Stimulated activated naive CD4-positive, alpha-beta T cell (primary cell): Measurements from ENCODE around the gene BCAR3.
"Not testable (repeated sequence)": the region's sequence is repeated elsewhere in the genome, so short reads cannot be mapped to it uniquely, and the experiment has no call there.

ENCODE experiments used
- DNase-seq, 6 experiments: peaks; one replicate each; lab custom pipeline; 2025; lab: John Stamatoyannopoulos, UW

Gene BCAR3

DNA sequence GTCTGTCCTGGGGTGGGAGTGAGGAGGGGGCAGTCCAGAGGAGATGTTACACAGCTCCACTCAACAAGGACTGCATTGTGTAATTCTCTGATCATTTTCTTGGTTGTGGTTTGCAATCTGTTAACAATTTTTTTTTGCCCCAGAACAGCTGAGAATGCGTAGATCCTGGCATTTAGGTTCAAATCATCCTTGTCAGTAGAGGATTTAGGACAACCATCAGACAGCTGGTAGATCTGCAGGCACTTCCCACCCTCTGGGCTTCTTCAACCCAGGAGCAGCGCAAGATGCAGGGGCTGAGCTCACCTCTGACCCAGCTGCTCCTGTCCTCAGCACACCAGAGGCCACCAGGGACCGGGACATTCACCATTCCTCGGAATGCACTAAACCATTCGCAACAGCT is 13.5 kb downstream of the BCAR3 start:
- no peak for DNase-seq

DNA sequence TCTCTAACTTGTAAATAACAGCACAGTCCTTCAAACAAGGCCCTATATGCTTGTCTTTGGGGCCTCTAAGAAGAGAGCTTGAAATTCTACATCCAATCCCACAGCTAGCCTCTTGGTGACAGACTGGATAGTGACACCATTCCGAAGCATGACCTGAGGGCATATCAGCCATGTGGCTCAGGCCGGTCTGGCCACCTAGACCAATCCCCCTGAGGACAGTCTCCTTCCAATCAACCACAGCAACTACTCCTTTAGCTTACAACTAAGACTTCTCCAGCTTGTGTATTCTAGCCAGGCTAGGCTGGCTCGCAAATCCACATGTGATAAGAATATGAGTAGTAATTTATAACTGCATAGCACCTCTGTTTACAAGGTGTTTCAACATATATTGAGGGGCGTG is 14.0 kb downstream of the BCAR3 start:
- DNase-seq: no peak

DNA sequence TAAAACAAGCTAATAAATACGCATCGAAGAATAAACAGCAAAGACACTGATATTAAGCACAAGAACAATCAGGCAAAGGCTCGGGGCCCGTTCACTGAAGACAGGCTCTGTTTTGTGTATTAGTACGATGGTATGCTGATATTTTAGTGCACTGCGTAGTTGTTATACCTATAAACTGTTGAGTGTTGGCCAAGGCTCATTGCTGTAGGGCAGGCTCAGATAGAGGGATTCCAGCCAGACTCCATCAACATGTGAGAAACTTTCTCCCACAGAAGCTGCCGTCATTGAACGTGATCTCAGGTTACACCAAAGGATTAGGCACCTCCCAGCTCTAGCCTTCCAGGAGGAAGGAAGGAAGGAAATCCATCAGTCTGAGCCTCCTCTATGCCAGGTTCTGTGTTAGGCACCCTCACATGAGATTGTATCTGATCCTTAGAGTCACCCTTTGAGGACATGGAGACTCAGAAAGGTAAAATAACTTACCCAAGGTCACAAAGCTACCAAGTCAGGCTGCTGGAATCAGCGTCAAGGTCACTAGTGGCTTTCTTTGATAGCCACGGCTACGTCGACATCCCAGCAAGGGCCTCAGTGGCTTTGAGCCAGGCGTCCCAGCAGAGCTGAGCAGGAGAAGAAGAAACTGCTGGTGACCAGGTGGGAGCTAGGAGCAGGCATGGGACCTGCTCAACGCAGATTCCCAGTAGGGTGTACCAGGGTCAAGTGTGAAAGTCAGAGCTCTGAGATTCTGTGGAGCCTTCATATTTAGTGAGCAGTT is 14.8 kb downstream of the BCAR3 start:
- DNase-seq: no peak

DNA sequence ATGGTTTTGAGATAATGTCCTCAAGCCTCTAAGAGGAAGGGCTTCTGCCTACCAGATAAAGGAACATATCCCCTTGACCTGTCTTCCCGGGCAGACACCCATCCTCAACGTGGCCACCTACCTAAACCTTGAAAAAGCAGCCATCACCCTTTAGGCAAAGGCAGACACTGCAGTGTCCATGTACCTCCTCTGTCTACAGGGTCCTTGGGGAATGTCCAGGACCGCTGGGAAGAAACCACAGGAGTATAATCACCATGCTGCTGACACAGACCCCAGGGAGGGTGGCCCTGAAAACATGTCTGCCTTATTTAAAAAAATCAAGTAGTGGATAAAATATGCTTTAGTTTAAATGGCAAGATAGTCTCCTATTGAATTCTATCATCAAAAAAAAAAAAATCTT is 16.6 kb downstream of the BCAR3 start:
- no peak for DNase-seq

DNA sequence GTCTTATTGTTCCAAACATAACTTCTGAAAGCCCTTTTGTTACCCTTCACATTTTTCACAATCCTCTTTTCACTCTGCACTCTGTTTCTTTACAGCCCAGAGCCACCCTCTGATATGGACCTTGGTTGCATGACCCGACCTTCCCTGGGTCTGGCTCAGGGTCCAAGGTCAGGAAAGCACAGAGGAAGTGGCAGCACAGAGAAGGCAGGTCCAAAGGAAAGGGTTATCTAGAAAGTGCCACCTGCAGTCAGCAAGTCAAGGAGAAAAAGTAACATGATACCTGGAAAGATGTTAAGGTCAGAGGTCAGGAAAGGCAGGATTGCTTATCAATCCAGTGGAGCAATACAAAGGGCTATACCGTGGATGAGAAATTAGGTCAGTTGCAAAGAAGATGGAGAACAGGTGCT is 18.4 kb downstream of the BCAR3 start:
- no peak for DNase-seq

DNA sequence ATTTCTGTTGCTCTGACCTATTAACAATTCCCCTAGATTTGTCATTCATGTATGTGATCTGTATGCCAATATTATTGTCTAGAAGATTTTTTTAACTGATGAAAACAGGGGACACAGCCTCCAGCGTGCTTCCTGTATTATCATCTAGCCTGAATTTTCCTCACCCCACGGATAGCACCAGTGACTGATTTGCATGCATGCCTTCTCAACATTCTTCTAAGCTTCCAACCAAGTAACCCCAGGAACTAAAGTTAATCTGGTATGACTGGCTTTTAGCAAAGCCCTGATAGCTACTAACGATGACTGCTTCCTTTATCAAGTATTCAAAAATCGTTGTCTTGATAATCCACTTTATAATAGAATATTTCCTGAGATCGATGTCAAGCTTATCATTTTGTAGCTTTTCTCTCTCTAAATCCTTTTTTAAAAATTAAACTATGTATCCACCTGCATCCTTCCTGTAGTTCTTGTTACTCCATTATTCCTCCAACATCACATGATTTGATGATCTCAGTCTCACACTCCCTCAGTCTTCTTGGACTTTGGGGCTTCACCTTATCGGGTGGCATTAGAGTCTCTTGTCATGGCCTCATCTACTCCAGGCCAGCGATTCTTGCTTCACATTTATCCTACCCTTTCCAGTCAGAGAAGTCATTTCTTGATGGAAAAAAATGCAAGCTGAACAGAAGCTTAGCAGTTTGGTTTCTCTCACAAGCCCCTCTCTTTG is 19.0 kb downstream of the BCAR3 start:
- DNase-seq: no peak

DNA sequence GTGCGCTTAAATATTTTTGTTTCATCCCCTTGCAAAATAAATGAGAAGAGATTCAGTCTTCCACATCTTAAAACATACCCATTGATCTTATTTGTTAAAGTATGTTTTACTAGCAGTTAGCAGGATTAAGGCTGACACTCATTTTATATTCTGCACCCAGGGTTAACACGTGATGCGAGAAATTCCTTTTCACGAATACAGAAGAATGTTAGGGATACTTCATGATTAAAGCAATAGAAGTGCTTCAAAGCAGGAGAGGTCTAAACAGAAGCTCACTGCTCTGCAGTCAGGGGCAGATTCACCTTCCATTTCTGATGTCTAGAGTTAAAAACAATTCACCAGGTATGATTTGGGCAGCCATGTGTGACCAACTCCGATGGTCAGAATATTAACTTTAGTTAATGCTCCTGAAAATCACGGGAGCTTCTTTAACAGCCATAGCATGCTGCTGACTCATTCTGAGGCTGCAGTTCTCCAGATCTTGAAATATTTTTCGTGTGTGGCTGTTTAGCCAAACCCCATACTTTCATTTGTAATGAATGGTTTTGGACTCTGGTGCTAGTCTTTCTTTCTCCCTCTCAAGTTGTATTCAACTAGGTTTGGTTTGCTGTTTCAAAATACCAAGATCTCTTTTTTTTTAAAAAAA is 19.7 kb downstream of the BCAR3 start:
- DNase-seq: no peak

DNA sequence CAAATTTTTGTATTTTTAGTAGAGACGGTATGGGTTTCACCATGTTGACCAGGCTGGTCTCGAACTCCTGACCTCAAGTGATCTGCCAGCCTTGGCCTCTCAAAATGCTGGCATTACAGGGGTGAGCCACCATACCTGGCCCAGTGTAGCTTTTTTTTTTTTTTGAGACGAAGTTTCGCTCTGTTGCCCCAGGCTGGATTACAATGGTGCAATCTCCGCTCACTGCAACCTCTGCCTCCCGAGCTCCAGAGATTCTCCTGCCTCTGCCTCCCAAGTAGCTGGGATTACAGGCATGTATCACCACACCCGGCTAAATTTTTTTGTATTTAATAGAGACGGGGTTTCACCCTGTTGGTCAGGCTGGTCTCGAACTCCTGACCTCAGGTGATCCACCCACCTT is 20.3 kb downstream of the BCAR3 start:
- not testable (repeated sequence) for DNase-seq

DNA sequence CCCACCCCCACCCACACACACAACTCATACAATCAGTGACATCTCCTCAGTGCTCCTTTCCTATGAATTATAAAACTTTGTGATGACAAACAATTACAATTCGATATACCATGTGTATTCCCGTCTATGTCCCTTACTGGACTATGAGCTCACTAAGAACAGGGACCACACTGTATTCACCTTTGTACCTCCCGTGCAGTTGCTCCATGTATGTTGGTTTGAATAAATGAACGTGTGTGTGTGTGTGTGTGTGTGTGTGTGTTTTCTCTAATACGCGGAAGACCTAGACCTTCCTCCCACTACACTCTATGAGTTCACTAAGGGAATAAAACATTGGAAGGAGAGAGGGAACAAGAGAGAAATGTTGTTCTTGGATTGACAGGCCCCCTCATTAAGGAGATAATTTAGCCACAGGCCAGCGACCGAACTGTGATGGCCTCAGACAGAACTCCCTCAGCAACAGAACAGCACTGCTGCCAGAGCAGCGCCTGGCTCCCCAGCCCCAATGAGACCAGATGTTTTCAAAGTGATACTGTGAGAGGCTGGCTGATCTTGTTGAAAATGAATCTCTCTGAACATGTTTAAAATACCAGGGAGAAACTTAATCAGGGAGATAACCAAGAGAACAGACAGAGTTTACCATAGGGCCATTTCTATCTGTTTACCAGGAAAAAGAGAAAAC is 21.7 kb downstream of the BCAR3 start:
- DNase-seq: no peak

DNA sequence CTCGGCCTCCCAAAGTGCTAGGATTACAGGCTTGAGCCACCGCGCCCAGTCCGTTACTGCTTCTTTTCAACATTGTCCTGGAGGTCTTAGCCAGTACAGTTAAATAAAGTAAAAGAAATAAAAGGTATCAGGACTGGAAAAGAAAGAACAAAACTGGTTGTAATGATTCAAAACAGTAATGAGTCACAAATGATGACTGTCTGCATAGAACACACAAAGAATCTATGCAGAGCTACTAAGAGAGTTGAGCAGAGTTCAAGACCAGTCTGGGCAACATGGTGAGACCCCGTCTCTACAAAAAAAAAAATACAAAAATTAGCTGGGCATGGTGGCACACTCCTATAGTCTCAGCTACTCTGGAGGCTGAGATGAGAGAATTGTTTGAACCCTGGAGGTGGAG is 23.4 kb downstream of the BCAR3 start:
- no peak for DNase-seq

DNA sequence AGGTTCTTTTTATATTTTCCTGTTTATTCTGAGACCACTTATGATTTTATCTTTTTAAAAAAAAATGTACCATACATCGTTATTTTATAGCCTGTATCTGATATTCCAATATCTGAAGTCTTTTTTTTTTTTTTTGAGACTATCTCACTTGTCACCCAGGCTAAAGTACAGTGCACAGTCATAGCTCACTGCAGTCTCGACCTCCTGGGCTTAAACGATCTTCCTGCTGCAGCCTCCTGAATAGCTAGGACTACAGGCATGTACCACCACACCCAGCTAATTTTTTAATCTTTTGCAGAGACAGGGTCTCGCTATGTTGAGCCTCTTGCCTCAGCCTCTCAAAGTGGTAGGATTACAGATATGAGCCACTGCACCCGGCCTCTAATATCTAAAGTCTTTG is 25.1 kb downstream of the BCAR3 start:
- DNase-seq: no peak

DNA sequence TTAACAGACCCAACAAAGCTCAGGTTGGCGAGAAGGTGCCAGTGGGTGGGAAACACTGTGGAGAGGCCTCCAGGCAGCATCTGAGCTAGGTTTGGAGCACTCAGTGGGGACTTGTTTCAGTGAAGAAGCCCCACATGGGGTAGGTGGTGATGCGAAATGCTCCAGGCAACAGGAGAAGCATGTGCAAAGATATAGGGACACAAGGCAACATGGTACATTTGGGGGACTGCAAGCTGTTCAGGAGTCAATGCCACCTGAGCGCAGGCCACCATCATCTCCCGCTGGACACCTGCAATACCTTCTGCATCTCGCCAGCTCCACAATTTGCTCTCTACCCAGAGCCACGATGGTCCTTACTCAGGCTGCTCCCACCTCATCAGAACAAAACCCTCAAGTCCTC is 28.0 kb downstream of the BCAR3 start:
- no peak for DNase-seq

DNA sequence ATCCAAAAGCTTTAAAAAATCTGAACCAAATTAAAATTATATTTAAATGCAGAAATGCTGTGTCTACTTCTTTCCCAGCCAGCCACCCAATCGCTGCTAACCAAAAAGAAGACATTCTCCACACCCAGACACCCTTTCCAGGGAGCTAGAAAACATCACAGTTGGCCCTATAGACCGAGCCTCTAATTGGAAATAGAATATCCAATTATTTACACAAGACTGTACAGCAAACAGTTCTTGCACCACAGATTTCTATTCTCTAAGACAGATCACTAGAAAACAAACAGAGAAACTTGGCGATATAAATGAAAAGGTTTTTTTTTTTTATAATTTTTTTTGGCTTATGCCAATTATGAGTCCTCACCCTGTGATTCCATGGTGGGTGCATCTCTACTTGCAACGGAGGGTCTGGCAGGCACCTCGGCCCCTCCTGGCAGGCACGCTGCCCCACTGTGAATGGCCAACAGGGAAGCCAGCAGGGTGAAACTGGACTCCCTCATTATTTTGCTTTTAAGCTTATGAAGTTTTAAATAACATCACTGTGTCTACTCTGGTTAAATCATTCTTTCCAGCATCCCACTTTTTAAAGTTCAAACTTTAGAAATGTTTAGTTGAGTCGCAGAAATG is 29.2 kb downstream of the BCAR3 start:
- no peak for DNase-seq

DNA sequence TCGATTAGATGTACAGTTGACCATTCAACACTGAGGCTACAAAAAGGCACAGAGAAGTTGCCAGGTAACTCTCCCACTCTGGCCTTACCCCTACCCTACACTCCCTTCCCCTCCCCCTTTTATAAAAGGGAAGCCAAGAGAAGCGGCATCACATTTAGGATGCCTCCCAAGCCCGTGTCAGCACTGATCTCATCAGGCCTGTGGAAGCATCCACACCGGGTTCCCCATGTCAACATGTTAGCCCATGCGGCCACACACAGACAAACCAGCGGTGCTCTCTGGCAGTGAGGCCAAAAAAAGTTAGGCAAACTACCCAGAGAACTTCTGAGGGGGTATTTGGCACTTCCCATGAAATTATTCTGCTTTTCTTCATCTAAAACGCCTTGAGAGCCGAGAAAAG is 29.9 kb downstream of the BCAR3 start:
- DNase-seq: no peak

DNA sequence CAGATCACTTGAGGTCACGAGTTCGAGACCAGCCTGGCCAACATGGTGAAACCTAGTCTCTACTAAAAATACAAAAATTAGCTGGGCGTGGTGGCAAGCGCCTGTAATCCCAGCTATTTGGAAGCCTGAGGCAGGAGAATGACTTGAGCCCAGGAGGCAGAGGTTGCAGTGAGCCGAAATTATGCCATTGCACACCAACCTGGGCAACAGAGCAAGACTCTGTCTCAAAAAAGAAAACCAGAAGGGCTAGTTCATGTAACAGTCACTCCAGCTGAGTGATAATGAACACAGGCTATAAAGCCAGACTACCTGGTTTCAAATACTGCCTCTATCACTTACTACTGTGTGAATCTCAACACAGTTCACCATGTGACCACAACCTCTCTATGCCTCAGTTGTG is 31.5 kb downstream of the BCAR3 start:
- DNase-seq: not testable (repeated sequence)

DNA sequence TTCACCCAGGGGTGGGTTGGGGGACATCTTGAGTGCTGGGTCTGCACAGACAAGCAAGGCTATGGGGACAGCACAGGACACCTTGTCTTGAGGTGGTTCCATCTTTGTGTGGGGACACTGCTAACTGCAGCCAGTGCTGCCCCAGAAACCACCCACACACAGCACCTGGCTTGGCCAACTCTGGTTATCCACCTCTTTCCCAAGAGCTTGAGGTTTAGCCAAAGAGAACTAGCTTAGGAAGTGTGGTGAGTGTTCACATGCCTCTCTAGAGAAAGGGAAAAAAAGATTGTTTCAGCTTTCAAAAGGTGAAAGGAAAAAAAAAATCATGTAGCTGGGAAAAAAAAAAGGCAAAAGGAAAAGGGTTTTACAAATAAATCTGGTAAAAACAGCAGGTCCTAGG is 32.4 kb downstream of the BCAR3 start:
- DNase-seq: no peak

DNA sequence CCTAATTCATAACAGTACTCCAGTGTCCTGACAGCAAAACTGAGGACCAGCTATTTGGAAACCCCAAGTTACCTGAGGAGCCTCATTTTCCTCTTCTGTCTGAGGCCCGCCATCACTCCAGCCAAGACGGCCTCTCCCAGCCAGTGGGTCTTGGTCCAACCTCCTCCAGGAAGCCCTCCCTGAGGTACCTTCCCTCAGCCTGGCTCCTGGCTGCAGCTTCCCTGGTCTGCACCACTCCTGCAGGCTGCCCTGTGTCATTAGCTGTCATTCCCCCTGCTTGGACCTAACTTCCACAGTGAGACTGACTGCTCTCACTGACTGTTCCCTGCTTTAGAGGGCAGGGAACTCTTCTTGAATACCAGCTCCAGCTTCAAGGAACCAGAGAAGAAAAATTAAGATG is 33.0 kb downstream of the BCAR3 start:
- DNase-seq: no peak

DNA sequence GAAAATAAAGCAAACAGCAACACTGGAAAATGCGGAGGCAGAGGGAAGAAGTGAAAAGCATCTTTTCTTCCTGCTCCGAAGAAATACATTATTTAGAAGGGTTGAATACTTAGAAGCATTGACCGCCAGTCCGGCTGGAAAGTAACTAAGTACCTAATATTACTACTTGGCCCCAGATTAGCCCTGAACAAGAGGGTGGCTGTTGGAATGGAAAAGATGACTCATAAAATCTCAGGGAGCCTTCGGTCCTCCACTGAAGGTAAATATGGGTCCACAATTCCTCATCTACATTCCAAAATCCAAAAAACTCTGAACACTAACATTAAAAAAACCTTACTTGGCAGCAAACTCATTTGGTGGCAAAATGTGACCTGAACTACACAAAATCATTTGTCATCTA is 40.1 kb downstream of the BCAR3 start:
- no peak for DNase-seq

DNA sequence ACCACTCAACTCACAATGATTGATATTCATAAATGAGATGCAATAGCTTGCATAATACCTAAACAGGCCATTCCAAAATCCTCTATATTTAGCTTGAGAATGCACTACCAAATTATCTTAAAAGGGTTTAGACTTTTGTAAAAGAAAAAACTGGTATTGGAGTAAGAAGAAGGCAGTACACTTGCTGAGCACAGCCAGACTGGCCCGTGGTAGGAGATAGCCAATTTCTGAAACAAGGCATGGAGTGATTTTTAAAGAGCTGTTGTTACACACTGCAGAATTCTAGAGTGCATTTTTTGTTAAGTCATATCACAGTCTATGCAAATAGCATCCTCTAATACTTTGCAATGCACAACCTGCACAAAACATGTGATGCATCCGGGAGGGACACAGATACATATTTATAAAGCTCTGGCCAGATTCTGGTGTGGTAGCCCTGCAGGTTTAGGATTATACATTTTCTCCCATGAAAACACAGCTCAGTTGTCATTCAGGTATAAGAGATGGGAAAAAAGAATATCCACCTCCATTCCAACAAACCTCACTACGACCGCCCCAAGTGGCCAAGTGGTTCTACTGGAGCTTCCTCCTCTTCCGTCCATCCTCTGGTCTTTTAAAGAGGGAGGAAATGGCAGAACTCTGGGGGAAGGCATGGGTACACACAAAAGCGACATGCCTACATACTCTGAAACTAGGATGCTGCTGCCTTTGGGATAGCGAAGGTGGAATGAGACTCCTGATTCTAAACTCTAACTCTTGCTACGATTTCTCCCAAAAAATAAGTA is 40.8 kb downstream of the BCAR3 start:
- DNase-seq: no peak

DNA sequence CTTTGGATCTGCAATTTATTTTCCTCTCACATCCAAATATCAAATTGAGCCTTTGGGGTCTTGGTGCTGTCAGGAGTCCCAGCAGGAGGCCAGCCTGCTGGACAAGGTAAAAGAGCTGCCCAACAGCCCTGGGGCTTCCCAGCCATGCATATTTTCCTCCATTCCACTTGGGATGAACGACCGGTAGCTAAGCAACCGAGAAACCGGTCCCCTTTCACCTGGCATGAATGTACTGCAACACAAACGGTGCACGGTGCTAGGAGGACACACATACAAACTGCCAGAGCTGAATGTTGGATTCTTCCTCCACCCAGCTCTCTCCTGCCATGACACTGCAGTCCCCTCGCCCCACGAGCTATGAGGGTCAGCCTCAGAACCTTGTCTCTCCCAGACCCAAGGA is 42.7 kb downstream of the BCAR3 start:
- DNase-seq: no peak

DNA sequence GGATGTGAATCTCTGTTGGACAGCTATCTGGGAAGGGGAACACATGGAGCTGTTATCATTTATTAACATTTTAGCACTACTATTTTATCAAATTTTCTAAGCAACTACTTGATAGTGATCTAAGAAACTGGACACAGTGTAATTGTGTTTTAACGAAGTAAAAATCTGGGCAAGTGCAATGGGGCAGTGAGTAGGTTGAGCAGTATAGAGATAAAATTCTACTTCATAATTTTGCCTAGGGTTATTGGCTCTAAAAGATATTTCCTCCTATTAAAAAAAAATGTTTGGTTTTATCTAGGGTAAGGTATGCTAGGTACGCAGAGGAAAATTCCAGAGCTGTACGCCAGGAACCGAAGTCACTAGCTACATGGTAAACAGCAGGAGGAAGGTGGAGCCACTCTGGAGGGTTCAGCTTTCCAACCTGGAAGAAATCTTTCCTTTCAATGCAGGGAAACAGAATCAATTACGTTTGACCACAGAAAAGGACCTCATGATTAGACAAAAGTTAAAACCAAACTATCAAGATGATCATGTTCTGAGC is 43.3 kb downstream of the BCAR3 start:
- no peak for DNase-seq
